GM19463 (cell line): ENCODE measurements around the gene MYMK.

Source experiments
- ATAC-seq: cut with Tn5 transposase; IDR thresholded peaks from one replicate; pipeline ENCODE4 v1.9.1; 2021; ENCODE audit warnings: mild to moderate bottlenecking, moderate library complexity; ENCODE audit not compliant: unreplicated experiment

Gene MYMK

DNA sequence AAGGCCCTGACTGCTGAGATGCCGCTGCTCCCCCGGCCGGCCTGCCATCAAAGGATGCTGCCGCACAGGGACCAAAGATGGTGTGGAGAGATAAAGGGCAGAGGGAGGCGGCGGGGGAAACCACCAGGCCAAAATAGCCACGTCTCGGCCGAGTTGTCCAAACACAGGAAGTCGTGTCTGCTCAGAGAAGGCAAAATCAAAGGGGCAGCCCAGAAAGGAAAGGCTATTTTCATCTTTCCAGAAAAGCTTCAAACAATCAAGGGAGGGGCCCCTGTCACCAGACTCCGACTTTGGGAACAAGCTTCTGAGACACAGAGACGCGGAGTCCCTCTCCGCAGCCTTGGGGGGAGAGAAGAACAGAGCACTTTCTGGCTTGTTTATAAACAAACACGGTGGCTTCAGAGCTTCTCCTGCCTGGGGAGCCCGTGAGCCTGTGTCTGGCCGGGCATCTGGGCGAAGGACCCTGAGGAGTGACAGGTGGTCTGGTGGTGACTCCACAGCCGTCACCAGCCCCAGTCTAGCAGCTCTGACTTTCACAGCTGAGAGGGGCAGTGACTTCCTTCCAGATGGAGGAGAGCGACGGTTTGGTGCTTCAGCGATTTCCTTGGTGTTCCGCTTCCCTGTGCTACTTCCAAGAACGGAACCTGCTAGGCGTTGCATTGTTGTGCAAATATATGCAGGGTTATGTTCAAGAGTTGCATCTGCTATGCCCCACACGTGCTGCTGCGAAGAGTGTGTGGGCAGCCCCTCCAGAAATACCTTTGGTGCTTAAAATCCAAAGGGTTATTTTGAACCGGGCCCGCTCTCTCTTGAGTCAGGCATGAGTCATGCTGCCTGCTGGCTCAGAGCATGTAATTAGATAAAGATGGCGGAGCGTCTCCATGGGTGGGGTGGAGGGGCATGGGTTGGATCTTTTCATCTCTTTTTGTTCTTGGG, 33.7 kb upstream of the MYMK start:
- ATAC-seq = peak; percentile 65

DNA sequence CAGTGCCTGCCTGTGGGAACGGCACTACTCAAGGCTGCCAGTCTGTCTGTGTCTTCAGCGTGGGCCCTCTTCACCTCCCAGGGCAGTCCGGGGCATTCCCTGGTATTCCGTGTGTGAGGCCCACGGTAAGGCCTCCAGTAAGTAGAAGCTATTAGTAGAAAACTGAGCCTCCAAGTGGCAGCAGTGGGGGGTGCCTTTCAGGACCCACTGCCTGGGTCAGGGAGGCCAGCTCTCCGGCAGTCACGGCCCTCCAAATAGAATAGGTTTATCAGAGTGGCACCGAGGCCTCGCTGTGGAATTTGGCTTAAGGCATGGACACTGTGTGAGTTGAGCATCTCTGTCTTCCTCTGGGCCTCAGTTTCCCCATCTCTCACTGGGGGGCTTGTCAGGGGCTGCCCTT, 32.8 kb upstream of the MYMK start:
- no peak for ATAC-seq

DNA sequence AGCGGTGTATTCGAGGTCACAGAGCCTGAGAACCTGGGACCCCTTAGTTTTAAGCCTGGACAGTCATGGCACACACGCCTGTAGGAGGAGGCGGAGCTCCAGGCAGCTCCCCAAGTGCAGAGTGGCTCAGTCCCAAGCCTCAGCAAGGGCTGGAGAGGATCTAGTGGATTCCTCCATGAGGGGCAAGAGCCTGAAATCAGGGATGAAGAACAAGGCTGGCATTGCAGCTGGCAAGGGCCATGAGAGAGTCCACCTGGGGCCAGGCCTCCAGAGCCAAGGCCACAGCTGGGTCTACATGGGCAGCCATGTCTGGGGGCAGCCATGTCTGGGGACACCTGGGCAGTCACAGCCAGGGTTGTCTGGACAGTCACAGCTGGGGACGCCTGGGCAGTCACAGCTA, 31.6 kb upstream of the MYMK start:
- no peak for ATAC-seq

DNA sequence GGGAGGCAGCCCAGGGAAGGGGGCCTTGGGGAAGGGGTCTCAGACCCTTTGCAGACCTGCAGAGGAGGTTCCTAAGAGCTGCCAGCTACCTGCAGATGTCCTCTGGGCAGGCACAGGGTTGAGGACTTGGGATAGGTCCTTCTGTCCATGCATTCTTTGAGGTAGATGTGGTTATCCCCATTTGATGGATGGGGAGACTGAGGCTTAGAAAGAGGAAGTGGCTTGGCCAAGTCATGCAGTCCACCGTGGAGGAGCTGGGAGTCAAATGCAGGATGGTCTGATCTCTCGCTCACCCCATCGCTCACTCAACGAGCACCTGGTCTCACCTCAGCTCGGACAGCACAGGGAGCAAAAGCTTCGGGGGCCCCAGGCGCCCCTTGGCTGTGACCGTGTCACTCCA, 30.0 kb upstream of the MYMK start:
- no peak for ATAC-seq

DNA sequence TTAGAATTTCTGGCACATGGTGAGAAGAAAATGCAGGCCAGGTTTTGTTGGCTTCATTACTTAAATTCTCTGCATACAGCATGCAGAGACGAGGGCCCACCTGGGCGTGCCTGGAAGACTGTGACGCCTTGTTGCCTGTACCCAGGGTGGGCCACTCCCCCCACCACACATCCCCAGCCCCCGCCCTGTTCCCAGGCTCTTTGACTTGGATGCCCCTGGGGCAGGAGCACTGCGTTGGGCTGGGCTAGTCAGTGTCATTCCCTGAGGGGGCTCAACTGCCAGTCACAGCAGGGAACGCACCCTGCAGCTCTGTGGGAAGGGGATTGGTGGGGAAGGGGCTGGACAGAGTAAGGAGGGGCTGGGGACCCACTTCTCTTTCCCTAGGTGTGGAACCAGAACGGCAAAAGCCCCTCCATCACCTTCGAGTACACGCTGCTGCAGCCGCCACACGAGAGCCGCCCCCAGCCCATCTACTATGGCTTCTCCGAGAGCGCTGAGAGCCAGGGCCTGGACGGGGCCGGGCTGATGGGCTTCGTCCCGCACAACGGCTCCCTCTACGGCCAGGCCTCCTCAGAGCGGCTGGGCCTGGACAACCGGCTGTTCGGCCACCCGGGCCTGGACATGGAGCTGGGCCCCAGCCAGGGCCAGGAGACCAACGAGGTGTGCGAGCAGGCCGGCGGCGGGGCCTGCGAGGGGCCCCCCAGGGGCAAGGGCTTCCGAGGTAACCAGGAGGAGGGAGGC, 29.4 kb upstream of the MYMK start:
- no peak for ATAC-seq

DNA sequence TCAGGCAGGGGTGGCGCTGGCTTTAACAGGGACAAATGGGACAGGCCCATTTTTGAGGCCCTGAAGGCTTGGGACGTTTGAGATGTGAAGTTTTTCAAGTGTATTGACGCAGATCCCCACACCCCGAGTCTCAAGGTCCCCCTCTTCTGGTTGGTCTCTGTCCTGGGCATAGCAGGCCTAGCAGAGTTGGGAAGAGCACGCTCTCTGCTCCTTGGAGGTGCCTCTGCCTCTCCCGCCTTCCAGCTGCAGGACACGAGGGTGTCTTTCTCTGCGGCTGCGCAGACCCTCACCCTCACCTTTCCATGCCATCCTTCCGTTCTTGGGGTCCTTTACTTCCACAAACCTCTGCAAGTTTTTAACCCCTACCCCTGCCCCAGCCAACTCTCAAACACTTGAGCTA, 28.4 kb upstream of the MYMK start:
- no peak for ATAC-seq

DNA sequence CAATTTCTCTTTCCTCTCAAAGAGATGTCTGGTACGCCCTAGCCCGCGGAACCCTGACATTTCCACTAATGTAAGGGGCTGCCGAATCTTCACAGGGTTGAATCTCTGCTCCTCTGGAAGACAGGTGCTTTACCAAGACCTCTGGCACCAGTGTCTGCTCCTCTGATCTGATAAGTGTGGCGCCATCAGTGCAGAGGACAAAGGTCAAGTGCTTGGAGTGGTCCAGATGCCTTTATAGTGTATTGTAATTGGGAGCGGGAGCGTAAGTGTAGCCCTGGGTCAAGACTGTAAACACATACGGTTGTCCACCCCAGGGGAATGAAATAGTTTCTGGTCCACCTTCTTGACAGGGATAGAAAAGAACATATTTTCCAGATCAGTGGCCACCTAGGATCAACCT, 27.5 kb upstream of the MYMK start:
- ATAC-seq = no peak

DNA sequence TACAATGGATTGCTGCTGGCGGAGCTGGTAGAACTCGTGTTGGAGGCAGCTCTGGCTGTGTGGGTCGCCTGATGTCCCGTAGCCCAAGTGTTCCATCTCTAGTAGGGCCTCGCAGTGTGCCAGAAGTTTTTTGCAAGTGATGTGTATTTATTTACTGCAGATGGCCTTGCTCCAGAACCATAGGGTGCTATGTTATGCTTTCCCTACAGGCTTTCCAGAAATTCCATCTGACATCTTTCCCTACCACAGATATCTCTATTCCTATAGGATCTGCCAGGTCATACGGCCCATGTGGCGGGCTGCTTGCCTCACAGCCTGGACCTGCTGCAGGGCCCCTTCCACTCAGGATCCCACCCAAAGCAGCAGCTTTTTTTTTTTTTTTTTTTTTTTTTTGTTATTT, 26.7 kb upstream of the MYMK start:
- ATAC-seq = no peak

DNA sequence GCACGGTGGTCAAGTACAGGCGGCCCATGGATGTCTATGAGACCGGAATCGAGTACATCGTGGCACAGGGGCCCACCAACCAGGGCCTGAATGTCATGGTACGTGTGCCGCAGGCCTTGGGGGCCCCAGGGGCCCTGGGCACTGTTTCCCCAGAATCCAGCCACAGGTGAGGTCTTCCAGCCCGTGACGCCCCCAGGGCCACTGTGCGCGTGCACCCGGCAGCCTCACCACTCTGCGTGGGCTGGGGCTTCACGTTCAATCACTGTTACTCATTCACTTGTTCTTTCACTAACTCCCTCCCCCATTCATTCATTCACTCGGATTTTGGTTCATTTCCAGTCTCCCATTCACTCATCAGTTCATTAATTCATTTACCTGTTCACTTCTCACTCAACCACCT, 22.4 kb upstream of the MYMK start:
- no peak for ATAC-seq

DNA sequence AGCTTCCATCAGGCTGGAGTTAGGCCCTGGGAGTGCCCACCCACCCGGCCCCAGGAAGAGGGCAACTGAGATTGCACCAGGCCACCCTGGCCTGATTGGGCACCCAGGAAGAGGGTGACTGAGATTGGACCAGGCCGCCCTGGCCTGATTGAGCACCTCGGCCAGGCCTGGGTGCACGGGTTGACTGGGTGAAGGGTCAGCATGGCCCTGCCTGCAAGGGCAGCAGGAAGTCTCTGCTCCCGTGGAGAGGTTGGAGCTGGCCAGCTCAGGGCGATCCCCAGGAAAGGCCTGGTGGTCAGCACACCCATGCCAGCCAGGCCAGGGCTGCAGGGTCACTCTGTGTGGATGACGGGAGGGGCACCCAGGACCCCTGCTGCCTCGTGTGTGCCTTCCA, 21.5 kb upstream of the MYMK start:
- ATAC-seq = no peak

DNA sequence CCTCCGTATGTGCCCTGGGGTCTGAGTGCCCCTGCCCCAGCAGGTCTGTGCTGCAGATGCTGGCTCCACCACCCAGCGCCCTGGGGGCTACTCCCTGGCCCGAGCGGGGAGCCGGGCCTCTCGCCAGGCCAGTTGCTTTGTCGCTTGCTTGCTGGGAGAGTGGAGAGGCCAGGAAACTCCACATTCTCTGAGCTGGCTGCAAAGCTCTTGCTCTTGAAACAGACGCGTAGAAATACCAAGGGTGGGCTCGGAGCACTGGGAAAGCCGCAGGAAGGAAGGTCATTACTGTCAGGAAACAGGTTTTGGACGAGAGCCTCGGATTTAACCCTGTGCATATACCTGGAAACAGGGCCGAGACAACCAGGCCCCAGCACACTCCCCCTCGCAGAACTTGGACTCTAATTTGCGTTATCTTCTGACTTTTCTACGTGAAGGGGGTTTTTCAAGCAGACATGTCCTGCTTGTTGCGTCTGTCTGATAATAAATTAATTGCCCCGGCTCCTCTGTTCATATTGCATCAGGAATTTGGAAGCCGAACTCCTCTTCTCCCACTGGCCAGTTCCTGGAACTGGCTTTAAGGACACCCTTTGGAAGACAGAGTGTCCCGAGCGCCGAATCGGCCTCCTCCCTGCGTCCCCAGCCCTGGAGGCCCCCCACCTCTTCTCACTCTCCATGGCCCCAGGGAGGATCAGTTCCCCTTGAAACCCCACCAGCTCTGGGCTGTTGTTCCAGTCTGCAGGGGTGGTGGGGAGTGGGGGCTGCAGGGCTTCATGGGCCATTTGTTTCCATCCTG, 20.9 kb upstream of the MYMK start:
- ATAC-seq = no peak

DNA sequence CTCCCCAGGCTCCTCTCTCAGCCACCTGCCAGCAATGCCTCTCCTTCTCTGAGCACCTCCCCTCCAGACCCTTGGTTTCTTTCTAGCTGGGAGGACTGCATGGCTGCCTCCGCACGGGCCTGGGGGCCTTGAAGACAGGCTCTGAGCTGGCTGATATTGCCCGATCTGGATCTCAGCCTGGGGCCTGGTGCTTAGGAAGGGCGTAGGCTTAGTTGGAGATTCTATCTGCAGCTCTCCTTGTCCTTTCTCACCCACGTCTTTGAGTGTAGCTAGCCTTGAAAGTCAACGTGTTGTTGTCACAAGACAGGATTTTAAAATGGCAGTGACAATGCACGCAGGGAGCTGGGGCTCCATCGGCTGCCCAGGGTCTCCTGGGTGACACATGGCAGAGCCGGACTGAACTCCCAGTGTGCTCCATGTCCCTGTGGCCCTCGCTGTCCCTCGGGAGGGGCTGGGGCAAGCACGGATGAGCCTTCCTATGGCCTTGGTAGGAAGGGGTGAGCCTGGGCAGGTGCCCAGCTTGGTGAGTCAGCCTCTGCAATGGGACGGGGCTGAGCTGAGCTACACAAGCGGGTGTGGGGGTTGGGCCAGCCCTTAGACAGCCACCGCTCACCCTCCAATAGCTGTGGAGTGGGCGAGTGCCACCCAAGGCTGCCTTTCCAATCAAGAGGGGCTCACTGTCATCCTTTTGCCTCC, 19.2 kb upstream of the MYMK start:
- no peak for ATAC-seq

DNA sequence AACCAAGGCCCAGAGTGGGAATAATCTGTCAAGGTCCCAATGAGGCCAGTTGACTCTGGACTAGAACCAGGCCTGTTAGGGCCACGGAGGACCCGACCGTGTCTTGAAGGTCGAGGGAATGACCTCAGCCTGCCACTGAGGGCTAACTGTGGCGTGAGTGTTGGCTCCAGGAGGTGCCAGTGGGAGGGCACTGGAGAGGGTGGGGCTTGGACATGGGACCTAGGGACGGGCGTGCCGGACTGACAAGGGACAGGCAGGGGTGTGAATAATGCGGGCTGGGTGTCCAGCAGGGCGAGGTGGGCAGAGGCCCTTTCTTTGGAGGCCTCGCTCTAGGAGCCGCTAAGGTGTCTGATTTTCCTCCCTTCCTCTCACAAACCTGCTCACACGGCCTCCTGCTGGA, 17.2 kb upstream of the MYMK start:
- ATAC-seq = no peak

DNA sequence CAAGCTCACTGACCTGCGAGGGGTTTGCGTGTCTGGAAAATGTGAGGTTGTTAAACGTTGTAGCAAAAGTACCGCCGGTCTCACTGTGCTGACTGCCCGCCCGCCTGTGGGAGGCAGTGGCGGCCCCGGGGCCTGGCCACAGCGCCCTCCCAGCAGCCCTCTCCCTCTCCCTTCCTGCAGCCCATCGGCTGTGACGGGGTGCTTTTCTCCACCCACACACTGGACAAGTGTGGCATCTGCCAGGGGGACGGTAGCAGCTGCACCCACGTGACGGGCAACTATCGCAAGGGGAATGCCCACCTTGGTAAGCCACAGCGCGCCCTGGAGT, 15.9 kb upstream of the MYMK start:
- ATAC-seq = no peak

DNA sequence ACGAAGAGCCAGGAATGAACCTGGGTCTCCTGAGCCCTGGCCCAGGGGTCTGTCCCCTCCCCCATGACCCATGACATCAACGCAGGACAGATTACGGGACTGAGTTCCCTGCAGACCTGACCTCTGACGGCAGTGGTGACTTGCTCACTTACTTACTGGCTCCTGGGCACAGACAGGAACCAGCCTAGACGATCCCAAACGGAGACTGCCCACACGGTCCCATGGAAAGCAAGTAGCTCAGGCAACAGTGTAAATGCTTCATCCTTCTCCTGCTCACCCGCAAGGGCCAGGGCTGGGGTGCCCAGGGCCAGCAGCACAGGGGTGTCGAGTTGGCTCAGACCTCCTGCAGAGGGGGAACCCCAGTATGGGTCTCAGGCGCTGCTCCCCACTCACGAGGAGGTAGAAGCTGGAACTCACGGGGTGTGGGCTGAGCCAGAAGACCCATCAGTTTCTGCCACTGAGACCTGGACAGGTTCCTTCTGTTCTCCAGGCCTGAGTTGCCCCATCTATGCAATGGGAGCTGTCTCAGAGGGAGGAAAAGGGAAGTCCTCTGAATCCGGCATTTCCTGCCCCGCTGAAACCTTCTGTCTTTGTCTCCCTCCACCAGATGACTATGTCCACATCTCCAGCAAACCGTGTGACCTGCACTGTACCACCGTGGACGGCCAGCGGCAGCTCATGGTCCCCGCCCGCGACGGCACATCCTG, 15.4 kb upstream of the MYMK start:
- ATAC-seq = no peak

DNA sequence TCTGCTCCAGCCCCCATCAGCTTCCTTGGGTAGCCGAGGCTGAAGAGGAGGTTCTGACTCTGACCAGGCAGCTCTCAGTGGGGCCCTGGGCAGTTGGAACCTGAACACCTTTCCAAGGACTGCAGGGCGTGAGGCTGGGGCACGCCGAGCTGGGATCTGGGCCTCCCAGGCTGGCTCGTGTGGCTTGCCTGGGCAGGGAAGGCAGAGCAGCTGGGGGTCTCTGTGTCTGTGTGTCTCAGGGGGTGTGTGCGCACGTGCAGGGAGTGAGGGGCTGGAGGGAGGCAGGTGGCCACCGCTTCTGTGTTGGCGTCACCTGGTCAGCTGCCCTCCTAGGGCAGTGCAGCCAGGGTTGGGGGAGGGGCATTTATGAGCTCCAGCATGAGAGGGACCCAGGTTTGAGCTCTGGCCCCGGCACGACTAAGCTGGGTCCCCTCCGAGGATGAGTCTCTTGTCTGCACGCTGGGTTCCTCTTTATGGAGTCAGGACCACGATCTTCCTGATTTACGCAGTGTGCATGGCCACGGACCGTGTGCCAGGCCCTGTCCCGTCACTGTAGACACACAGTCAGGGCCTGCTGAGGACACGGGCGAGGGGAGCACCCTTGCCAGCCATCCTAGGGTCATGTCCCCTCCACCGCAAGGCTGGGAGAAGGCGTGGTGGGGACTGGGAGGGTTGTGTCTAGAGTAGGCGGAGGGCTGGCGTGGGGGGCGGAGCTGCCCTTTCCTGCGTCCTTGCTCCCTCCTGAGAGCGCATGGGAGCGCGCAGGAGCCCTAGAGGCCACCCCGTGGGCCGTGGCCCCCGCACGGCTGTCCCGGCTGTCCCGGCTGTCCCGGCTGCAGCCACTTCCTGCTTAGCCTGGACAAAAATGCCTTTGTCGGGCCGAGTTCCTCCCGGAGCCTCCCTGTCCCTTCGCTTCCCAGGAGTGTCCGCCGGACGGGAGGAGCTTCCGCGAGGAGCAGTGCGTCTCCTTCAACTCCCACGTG, 14.4 kb upstream of the MYMK start:
- no peak for ATAC-seq

DNA sequence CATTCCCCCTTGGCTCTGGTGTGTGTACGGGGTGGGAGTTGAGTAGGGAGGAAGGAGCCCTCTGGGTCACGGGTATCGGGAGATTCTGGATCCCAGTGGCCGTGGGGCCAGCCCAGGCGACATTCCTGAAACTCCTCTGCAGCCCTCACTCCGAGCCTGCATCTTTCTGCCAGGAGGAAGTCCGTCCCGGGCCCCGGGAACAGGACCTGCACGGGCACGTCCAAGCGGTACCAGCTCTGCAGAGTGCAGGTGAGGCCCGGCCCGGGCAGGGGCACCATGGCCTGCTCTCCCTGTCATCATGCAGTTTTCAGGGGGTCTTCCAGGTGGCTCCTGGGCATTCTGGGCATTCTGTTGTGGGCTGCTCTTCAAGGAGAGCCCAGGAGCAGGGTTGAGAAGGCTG, 13.4 kb upstream of the MYMK start:
- no peak for ATAC-seq

DNA sequence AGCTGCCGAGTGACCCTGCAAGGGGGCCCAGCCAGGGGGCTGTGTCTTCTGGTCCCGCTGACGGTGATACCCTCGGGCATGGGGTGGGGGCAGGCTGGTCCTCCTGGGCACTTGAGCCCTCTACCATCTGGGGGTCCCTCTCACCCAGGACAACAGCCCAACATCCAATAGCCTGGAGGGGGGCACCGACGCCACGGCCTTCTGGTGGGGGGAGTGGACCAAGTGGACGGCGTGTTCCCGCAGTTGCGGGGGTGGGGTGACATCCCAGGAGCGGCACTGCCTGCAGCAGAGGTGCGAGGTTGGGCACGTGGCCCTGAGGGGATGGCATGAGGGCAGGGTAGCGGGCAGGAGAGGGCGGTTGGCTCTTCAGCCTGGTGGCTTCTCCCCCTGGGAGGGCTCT, 12.5 kb upstream of the MYMK start:
- no peak for ATAC-seq

DNA sequence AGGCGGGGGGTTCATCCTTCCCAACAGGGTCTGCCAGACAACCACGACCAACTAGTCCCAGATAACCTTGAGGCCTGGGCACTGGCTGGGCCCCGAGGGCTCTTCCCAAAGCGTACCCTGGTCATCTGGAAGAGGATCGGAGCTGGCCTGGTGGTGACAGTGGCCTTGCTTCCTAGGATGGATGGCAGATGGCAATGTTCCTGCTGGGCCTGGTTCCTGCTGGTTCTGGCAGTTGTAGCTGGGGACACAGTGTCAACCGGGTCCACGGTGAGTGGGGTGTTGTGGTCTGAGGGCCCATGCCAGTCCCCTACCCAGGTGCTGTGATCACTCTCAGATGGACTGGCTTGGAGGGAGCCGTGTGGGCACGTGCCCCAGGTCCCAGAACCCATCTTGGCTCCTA, 11.8 kb upstream of the MYMK start:
- no peak for ATAC-seq
